GM12878 (cell line): ENCODE measurements around the gene FRAS1.

ENCODE experiments used
- BHLHE40 ChIP-seq, 2 experiments: fragments of 450-650 bp in 1 of 2; IDR thresholded peaks; 2 replicates each; pipeline ENCODE4 v1.6.1; 2011 to 2017; ENCODE audit warnings: low read depth in 2 of 2, borderline replicate concordance in 1 of 2, improper control_type of control experiment in 1 of 2, low read length in 1 of 2, mild to moderate bottlenecking in 1 of 2
- CTCF ChIP-seq, 3 experiments: IDR thresholded peaks in 2 of 3; conservative IDR thresholded peaks in 1 of 3; 2 replicates each; pipeline ENCODE4 v1.5.1; 2011; ENCODE audit warnings: low read depth in 3 of 3, low read length in 3 of 3, mild to moderate bottlenecking in 3 of 3, control low read depth in 2 of 3, moderate library complexity in 2 of 3, inconsistent platforms in 1 of 3, mixed read lengths in 1 of 3; ENCODE audit not compliant: control insufficient read depth in 2 of 3, insufficient read depth in 1 of 3; ENCODE audit errors: extremely low read depth in 1 of 3
- ETV6 ChIP-seq, 2 experiments: fragments of 450-650 bp in 1 of 2; IDR thresholded peaks in 1 of 2; conservative IDR thresholded peaks in 1 of 2; 2 replicates each; pipeline ENCODE4 v1.6.1; 2014; ENCODE audit warnings: antibody characterized with exemption in 1 of 2, borderline replicate concordance in 1 of 2, low read depth in 1 of 2, mild to moderate bottlenecking in 1 of 2, moderate library complexity in 1 of 2
- HDAC2 ChIP-seq: fragments of 200-600 bp; sonication (generic); IDR thresholded peaks from 2 replicates; pipeline ENCODE4 v1.6.1; 2017
- MAX ChIP-seq: IDR thresholded peaks from 2 replicates; pipeline ENCODE4 v1.6.1; 2012; ENCODE audit warnings: low read depth, low read length, improper control_type of control experiment
- POLR2A ChIP-seq: IDR thresholded peaks from 2 replicates; pipeline ENCODE4 v1.6.1; 2011; ENCODE audit warnings: low read depth, mild to moderate bottlenecking, low read length
- POLR2AphosphoS2 ChIP-seq: IDR thresholded peaks from 2 replicates; pipeline ENCODE4 v1.6.1; 2011; ENCODE audit warnings: low read depth, mild to moderate bottlenecking, low read length, improper control_type of control experiment, moderate library complexity
- SIN3A ChIP-seq: IDR thresholded peaks from 2 replicates; pipeline ENCODE4 v1.6.1; 2012; ENCODE audit warnings: low read depth, low read length, improper control_type of control experiment
- SMC3 ChIP-seq: IDR thresholded peaks from 2 replicates; pipeline ENCODE4 v1.6.1; 2011; ENCODE audit warnings: low read length, improper control_type of control experiment, borderline replicate concordance
- TAF1 ChIP-seq: IDR thresholded peaks from 2 replicates; pipeline ENCODE4 v1.6.1; 2011; ENCODE audit warnings: mild to moderate bottlenecking, low read depth, low read length, borderline replicate concordance
- TBL1XR1 ChIP-seq: IDR thresholded peaks from 2 replicates; pipeline ENCODE4 v1.6.1; 2012; ENCODE audit warnings: low read depth, low read length, improper control_type of control experiment
- TCF12 ChIP-seq: IDR thresholded peaks from 2 replicates; pipeline ENCODE4 v1.6.1; 2011; ENCODE audit warnings: low read depth, mild to moderate bottlenecking, low read length
- ZNF217 ChIP-seq: fragments of 450-650 bp; IDR thresholded peaks from 2 replicates; pipeline ENCODE4 v1.6.1; 2017; ENCODE audit warnings: antibody characterized with exemption, mild to moderate bottlenecking
- TF ChIP-seq, protein P1 (sequence below): IDR thresholded peaks from 2 replicates; pipeline ENCODE4 v1.6.1; 2012; ENCODE audit warnings: low read depth, low read length, improper control_type of control experiment

DNA sequence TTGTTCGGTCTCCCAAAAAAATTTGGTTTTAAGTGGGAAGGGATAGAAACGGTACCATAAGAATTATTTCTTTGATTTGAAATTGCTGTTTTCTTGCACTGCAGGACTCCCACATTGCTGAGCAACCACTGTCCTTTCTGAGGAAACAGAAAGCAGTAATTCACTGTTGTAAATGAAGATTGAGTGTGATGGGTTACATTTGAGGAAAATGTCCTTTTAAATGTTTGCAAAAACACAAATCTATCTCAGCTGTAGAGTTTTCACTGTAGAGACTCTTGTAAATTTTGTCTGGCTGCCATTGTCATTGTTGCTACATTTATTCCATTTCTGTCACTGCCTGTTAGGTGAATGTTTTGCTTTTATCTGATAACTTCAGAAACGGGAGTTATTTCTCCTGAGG is 105.2 kb downstream of the FRAS1 start:
- TF ChIP-seq SIN3A (no peak), ZNF217 (no peak), CTCF (IDR thresholded peaks at IDR 0.05 in 2 of 3, conservative IDR thresholded peaks at IDR 0.05 in 1 of 3; ENCODE audit: control insufficient read depth in 2 of 3, extremely low read depth in 1 of 3, insufficient read depth in 1 of 3, low read depth in 3 of 3, low read length in 3 of 3) (no peak), HDAC2 (no peak), TAF1 (no peak), POLR2A (no peak), MAX (no peak), POLR2AphosphoS2 (no peak), TBL1XR1 (no peak), ETV6 (conservative IDR thresholded peaks at IDR 0.05 in 1 of 2, IDR thresholded peaks at IDR 0.05 in 1 of 2; ENCODE audit: borderline replicate concordance in 1 of 2, low read depth in 1 of 2) (no peak), TCF12 (no peak), BHLHE40 (IDR thresholded peaks at IDR 0.05; ENCODE audit: borderline replicate concordance in 1 of 2, low read depth in 2 of 2, low read length in 1 of 2) (no peak), SMC3 (no peak)
- TF ChIP-seq, protein P1, sequence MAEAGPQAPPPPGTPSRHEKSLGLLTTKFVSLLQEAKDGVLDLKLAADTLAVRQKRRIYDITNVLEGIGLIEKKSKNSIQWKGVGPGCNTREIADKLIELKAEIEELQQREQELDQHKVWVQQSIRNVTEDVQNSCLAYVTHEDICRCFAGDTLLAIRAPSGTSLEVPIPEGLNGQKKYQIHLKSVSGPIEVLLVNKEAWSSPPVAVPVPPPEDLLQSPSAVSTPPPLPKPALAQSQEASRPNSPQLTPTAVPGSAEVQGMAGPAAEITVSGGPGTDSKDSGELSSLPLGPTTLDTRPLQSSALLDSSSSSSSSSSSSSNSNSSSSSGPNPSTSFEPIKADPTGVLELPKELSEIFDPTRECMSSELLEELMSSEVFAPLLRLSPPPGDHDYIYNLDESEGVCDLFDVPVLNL, result no peak
